SK-N-SH (cell line): ENCODE results near the gene SLC2A8.

Experiments
- CHD2 ChIP-seq: fragments of 150-350 bp; IDR thresholded peaks from 2 replicates; pipeline ENCODE4 v1.6.1; 2018; ENCODE audit warnings: low read length; ENCODE audit not compliant: partially characterized antibody
- MAX ChIP-seq: IDR thresholded peaks from 2 replicates; pipeline ENCODE4 v1.4.0; 2012; ENCODE audit warnings: low read depth

GRCh38 chr9:127386981-127387380 lies 10.0 kb upstream of the SLC2A8 start:
- TF ChIP-seq MAX (no peak), CHD2 (no peak)
